HepG2 (cell line): Measurements from ENCODE around the gene KIF2C. TPM values are rescaled to one million over a fixed set of nuclear protein-coding genes. Genes with fewer than 3 reads are reported as not detected.

Source experiments
- FOXC1 ChIP-seq: sonication (generic); formaldehyde crosslinking; IDR thresholded peaks from 2 replicates; pipeline ENCODE4 v1.8.0; 2022; ENCODE audit warnings: mild to moderate bottlenecking, missing genetic modification reagents, borderline replicate concordance
- HOXA7 ChIP-seq: sonication (generic); formaldehyde crosslinking; IDR thresholded peaks from 2 replicates; pipeline ENCODE4 v1.8.1; 2022; ENCODE audit warnings: mild to moderate bottlenecking, missing genetic modification reagents, moderate library complexity
- KAT8 ChIP-seq: IDR thresholded peaks from 2 replicates; pipeline ENCODE4 v1.6.1; 2016; ENCODE audit warnings: missing genetic modification reagents, missing compliant biosample characterization
- KMT2A ChIP-seq: sonication (generic); formaldehyde crosslinking; IDR thresholded peaks from 2 replicates; pipeline ENCODE4 v1.4.0; 2020; ENCODE audit warnings: missing genetic modification reagents
- KMT2B ChIP-seq: IDR thresholded peaks from 2 replicates; pipeline ENCODE4 v1.6.1; 2016; ENCODE audit warnings: missing genetic modification reagents, missing compliant biosample characterization
- MIER3 ChIP-seq: IDR thresholded peaks from 2 replicates; pipeline ENCODE4 v1.6.1; 2016; ENCODE audit warnings: missing compliant biosample characterization, borderline replicate concordance
- NPAS2 ChIP-seq: sonication (generic); formaldehyde crosslinking; IDR thresholded peaks from 2 replicates; pipeline ENCODE4 v1.8.0; 2022; ENCODE audit warnings: mild to moderate bottlenecking, missing genetic modification reagents, borderline replicate concordance
- PPARG ChIP-seq: conservative IDR thresholded peaks from 2 replicates; pipeline ENCODE4 v1.6.1; 2016; ENCODE audit warnings: missing biosample characterization, missing genetic modification reagents
- SNAPC2 ChIP-seq: sonication (generic); formaldehyde crosslinking; IDR thresholded peaks from 2 replicates; pipeline ENCODE4 v1.8.1; 2022; ENCODE audit warnings: mild to moderate bottlenecking, missing genetic modification reagents
- TERF1 ChIP-seq: sonication (generic); formaldehyde crosslinking; IDR thresholded peaks from 2 replicates; pipeline ENCODE4 v1.8.0; 2022; ENCODE audit warnings: mild to moderate bottlenecking, missing genetic modification reagents, moderate library complexity
- TMF1 ChIP-seq: sonication (generic); formaldehyde crosslinking; IDR thresholded peaks from 2 replicates; pipeline ENCODE4 v1.8.1; 2022; ENCODE audit warnings: low read depth, missing genetic modification reagents
- ZIK1 ChIP-seq: sonication (generic); formaldehyde crosslinking; IDR thresholded peaks from 2 replicates; pipeline ENCODE4 v1.5.0; 2020; ENCODE audit warnings: mild to moderate bottlenecking, low read depth, missing genetic modification reagents, borderline replicate concordance
- ZNF138 ChIP-seq: sonication (generic); formaldehyde crosslinking; IDR thresholded peaks from 2 replicates; pipeline ENCODE4 v1.5.0; 2020; ENCODE audit warnings: mild to moderate bottlenecking, low read depth, missing genetic modification reagents
- ZNF235 ChIP-seq: sonication (generic); formaldehyde crosslinking; IDR thresholded peaks from 2 replicates; pipeline ENCODE4 v1.8.1; 2023; ENCODE audit warnings: mild to moderate bottlenecking, missing genetic modification reagents, borderline replicate concordance
- ZNF337 ChIP-seq: sonication (generic); formaldehyde crosslinking; IDR thresholded peaks from 2 replicates; pipeline ENCODE4 v1.5.1; 2020; ENCODE audit warnings: missing genetic modification reagents, low read depth, mild to moderate bottlenecking, borderline replicate concordance
- ZNF432 ChIP-seq: sonication (generic); formaldehyde crosslinking; IDR thresholded peaks from 2 replicates; pipeline ENCODE4 v1.5.0; 2020; ENCODE audit warnings: missing genetic modification reagents, mild to moderate bottlenecking, borderline replicate concordance
- ZNF468 ChIP-seq: sonication (generic); formaldehyde crosslinking; IDR thresholded peaks from 2 replicates; pipeline ENCODE4 v1.8.0; 2022; ENCODE audit warnings: mild to moderate bottlenecking, moderate library complexity, missing genetic modification reagents
- ZNF503 ChIP-seq: sonication (generic); formaldehyde crosslinking; IDR thresholded peaks from 2 replicates; pipeline ENCODE4 v1.4.0; 2020; ENCODE audit warnings: missing genetic modification reagents
- ZNF552 ChIP-seq: sonication (generic); formaldehyde crosslinking; IDR thresholded peaks from 2 replicates; pipeline ENCODE4 v1.9.0; 2022; ENCODE audit warnings: missing genetic modification reagents, mild to moderate bottlenecking, borderline replicate concordance
- ZNF563 ChIP-seq: sonication (generic); formaldehyde crosslinking; IDR thresholded peaks from 2 replicates; pipeline ENCODE4 v1.8.0; 2022; ENCODE audit warnings: mild to moderate bottlenecking, moderate library complexity, missing genetic modification reagents
- ZNF747 ChIP-seq: sonication (generic); formaldehyde crosslinking; IDR thresholded peaks from 2 replicates; pipeline ENCODE4 v1.8.1; 2023; ENCODE audit warnings: missing genetic modification reagents, mild to moderate bottlenecking, borderline replicate concordance
- polyA plus RNA-seq, 8 experiments: library from polyadenylated mRNA; depleted of rRNA in 3 of 8; stranded (reverse) in 7 of 8; unstranded in 1 of 8; fragments of >200 nt; fragmentation: Illumina TruSeq in 4 of 8; extraction: Trizol in 4 of 8; gene quantifications; 2 replicates each; pipeline versions ENCODE4 v1.2.1 to v1.2.3, GENCODE V29; 2011 to 2016; ENCODE audit warnings: low read depth in 4 of 8, missing spikeins in 1 of 8, mixed read lengths in 1 of 8; ENCODE audit not compliant: insufficient read depth in 1 of 8
- total RNA-seq, 5 experiments: library from RNA; depleted of rRNA; stranded (reverse); fragments of >200 nt; fragmentation: Illumina TruSeq; extraction: Trizol; gene quantifications; 2 replicates each; pipeline ENCODE4 v1.2.3, GENCODE V29; 2016; ENCODE audit warnings: low read depth in 1 of 5
- TF ChIP-seq, protein P1 (sequence below): sonication (generic); formaldehyde crosslinking; IDR thresholded peaks from 2 replicates; pipeline ENCODE4 v1.4.0; 2020; ENCODE audit warnings: mild to moderate bottlenecking, missing genetic modification reagents
- TF ChIP-seq, protein P2 (sequence below): sonication (generic); formaldehyde crosslinking; IDR thresholded peaks from 2 replicates; pipeline ENCODE4 v1.8.1; 2023; ENCODE audit warnings: mild to moderate bottlenecking, inconsistent platforms, moderate library complexity, missing genetic modification reagents, borderline replicate concordance

KIF2C gene
- total and polyA plus RNA-seq, 2 of the 13 experiments (the other 11 are each of a cell fraction or from before 2014, with no cell fraction given), result 29.7 to 53.7 TPM

GRCh38 chr1:44721485-44722361 is 17.9 kb upstream of the KIF2C start (continued):
- TF ChIP-seq NPAS2 (CRISPR knock-in tag) (no peak), ZNF235 (CRISPR knock-in tag) (no peak), PPARG (peak; percentile 82; the same call in 1 of the 2 replicates), ZNF747 (peak; percentile 41; the same call in 1 of the 2 replicates), ZNF552 (CRISPR knock-in tag) (no peak), SNAPC2 (CRISPR knock-in tag) (peak; percentile 100), KMT2A (CRISPR knock-in tag) (peak; percentile 43; the same call in 1 of the 2 replicates), TMF1 (peak; percentile 80; the same call in 1 of the 2 replicates), TERF1 (CRISPR knock-in tag) (0 out of 2 replicates have a peak, but pooled peaks have one; percentile 37), HOXA7 (CRISPR knock-in tag) (no peak), ZNF337 (CRISPR knock-in tag) (peak; percentile 82; the same call in 1 of the 2 replicates), ZNF503 (CRISPR knock-in tag) (0 out of 2 replicates have a peak, but pooled peaks have one; percentile 52), ZNF563 (no peak), MIER3 (CRISPR knock-in tag) (peak; percentile 64; the same call in 1 of the 2 replicates), ZNF432 (CRISPR knock-in tag) (no peak), ZIK1 (peak; percentile 75; the same call in 1 of the 2 replicates), FOXC1 (no peak), KAT8 (CRISPR knock-in tag) (peak; percentile 70), ZNF138 (CRISPR knock-in tag) (0 out of 2 replicates have a peak, but pooled peaks have one; percentile 43), KMT2B (CRISPR knock-in tag) (peak; percentile 80), ZNF468 (CRISPR knock-in tag) (no peak)
- TF ChIP-seq, protein P1, sequence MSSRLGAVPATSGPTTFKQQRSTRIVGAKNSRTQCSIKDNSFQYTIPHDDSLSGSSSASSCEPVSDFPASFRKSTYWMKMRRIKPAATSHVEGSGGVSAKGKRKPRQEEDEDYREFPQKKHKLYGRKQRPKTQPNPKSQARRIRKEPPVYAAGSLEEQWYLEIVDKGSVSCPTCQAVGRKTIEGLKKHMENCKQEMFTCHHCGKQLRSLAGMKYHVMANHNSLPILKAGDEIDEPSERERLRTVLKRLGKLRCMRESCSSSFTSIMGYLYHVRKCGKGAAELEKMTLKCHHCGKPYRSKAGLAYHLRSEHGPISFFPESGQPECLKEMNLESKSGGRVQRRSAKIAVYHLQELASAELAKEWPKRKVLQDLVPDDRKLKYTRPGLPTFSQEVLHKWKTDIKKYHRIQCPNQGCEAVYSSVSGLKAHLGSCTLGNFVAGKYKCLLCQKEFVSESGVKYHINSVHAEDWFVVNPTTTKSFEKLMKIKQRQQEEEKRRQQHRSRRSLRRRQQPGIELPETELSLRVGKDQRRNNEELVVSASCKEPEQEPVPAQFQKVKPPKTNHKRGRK (CRISPR knock-in tag), result no peak
- TF ChIP-seq, protein P2, sequence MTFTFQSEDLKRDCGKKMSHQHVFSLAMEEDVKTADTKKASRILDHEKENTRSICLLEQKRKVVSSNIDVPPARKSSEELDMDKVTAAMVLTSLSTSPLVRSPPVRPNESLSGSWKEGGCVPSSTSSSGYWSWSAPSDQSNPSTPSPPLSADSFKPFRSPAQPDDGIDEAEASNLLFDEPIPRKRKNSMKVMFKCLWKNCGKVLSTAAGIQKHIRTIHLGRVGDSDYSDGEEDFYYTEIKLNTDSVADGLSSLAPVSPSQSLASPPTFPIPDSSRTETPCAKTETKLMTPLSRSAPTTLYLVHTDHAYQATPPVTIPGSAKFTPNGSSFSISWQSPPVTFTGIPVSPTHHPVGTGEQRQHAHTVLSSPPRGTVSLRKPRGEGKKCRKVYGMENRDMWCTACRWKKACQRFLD (CRISPR knock-in tag), result no peak
